Stromal cell of bone marrow (primary cell): Measurements from ENCODE around the gene URI1.

Experiments
- DNase-seq: peaks from one replicate; pipeline ENCODE4 v3.0.0-alpha.2; 2012; ENCODE audit warnings: low read depth

URI1 gene

DNA sequence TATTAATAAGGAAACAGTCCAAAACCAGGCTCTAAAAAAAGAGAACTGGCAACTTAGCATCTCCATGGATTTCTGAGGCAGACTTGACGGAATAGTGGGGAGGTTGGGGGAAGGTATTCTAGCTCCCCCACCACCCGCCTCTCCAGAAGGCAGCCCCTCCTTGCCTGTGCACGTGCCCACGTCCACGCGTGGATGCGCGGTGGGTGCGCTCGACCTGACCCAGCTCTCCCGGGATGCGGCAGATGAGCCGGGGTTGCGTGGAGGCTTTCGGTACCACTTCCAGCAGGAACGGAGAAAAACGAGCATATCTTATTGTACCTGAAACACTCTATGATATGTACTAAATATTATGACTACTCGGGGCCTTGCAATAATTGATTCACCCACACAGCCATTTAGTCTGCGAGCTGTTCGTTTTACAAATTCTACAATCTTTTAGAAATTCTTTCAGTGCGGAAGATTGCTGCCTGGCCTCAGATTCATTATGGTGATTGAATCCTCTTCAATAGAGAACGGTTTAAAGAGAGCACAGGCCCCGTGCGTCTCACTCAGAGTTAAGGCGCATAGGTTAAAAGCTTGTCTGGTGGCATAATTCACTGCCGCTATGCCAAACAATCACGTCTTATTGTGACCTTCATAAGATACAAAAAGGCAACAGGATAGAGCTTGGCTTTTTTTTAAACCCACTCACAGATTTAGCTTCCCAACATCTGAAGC lies 117.9 kb downstream of the URI1 start:
- DNase-seq, result no peak

DNA sequence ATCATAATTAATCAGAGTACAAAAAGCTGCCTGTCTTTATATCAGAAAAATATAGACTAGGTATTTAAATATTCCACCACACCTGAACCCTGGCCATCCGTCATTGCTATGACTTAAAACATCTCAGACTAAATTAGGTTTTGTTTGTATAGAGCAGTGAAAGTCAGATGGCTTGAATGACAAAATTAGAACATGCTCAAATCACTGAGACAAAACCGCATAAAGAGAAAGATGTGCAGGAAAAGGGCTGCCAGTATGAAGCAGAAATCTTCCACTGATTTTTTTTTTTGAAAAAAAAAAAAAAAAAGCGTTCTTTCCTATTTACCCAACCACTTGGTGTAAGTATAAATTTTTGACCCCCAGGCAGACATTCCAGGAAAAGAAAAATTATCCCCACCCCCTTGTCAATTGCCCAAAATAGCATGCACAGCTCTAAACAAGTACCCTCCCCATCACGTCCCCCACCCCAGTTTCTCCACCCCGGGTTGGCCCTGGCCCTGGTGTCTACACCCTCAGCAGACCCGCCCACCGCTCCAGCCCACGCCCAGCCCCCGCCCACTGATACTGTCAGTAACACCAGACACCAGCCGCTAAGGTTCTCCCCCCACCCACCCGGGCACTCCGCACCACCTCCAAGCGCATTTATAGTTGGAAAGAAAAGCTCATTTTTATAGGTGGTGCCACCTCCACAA lies 118.6 kb downstream of the URI1 start:
- DNase-seq, result no peak

DNA sequence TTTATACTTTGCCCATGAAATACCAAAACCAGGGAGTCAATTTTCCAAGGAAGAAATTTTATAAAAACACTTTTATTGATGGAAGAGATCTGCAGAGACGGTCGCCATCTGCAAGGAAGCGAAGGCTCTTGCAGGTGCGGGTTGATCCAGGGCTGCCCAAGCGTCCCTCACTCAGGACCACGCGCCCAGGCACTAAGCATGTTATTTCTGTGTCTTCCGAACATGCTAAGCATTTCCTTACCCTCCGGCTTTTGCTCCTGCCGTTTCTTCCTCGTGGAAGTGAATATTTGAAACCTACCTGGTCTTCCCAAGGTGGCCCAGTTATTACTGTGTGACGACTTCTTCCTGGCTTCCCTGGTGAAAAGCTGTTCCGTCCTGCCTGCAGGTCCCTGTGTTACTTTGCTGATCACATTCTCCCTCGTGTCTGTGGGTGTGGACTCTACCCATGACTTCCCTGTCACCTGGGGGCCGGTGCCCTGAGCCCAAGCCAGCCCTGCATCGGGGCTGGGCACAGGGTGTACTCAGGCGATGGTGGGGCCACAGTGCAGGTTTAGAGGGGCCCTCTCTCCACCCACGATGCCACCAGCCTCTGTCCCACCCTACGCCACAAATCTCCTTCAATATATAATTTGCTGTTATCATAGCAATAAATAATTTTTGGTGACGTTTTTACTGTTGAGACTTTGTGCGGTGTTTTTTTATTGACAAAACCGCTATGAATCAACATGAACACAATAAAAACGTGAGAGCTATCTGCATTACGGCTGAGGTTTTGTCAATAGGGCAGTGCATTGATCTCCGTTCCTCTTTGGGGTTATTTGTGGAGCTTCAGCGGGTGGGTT lies 119.4 kb downstream of the URI1 start:
- DNase-seq, result no peak

DNA sequence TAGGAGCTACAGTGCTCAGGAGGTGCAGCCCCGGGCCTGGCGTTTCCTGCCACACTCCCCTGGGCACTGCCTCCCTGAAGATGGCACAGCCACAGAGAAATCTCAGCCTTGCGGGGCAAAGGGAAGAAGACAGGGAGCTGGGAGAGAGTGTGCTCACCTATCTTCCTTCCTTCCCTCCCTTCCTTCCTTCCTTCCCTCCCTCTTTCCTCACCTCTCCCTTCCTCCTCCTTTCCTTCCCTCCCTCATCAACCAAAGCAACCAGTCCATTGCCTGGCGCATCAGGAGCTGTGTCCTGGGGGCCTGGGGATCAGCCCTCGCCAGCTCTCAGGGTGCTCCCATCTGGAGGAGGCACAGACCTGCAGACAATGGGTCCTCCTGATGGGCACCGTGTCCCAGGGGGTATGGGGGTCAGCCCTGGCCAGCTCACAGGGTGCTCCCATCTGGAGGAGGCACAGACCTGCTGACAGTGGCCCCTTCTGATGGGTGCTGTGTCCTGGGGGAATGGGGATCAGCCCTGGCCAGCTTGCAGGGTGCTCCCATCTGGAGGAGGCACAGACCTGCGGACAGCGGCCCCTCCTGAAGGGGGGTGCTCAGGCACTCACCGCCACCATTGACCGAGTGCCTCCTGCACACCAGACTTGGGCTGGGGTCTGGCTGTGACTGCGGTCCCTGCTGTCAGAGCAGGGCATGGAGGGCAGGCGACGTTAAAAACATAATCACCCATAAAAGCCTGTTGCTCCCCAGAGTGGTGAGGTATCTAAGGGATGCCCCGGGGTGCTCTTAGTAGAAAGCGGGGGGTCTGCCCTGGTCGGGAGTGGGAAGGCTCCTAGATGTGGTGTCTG lies 120.2 kb downstream of the URI1 start:
- DNase-seq, result no peak

DNA sequence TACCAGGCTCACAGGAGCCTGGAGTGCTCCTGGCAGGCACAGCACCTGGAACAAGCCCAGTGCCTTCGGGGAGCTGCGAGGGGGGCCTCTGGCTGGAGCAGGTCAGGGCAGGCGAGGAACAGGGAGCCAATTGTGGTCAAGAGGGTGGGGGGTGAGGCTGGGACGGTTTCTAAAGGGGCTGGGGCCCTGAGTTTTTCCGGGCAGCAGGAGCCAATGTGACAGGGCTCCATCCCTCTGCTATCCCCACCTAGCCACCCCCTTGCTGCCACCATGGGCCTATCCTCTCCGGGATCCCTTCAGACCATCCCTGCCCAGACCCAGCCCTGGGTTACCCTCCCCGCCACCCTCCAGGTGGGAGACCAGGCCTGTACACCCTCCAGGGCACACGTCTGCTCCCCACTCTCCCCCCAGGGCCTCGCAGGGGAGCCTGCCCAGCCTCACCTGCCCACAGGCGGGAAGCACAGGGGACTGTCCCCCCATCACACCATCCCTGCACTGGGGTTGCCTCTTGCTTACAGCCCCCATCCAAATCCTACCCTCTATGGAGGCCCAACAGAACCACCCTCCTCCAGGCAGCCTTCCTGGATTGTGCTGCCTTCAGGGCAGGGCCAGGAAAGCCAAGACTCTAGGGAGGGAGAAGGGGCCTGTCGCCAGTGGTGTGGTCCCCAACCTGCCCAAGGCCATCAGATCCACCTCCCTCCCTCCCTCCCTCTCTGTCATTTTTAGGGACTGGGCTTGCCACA lies 121.0 kb downstream of the URI1 start:
- no peak for DNase-seq

DNA sequence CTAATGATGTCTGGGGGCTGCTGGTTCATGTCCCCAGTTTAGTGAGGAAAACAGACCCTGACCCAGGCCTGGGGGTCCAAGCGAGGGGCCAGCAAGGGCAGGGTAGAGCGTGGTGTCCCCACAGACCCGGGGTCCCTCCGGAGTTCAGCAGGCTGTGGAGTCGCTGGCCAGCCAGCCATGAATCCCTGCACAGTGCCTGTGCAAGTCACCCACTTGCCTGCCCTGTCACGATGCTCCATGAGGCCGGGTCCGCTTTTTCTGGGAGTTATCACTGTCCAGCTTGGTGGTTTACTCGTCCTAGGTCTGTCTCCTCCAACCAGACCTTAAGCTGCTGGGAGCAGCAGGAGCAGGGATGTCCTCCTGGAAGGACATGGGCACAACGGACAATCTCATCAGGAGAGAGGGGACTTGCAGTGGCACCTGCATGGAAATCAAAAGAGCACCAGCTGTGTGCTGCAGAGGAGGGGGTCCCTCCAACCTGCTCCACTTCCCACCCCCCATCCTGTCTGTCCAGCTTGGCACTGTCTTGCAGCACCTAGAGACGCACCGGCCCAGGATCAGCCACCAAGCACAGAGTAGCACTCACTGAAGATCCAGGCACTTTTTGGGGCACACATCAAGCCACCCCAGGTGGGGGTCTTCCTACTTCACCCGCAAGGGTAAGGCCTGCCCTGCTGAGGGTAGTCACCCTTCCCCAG lies 121.8 kb downstream of the URI1 start:
- DNase-seq, result no peak

DNA sequence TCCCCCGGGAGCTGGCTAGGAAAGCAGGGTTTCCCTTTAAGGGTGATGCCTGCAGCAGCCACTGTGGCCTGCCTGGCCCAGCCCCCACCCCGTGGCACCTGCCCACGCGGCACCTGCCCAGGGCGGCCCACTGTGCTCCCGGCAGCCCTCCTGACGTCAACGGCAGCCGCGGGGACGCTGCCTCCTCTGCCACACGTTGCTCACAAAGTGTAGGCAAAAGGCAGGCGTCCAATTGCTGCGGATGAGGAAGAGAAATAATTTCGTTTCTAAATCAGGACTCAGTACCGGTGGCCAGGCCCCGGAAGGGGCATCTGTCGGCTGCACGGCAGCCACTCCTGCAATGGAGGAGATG lies 122.3 kb downstream of the URI1 start:
- no peak for DNase-seq

DNA sequence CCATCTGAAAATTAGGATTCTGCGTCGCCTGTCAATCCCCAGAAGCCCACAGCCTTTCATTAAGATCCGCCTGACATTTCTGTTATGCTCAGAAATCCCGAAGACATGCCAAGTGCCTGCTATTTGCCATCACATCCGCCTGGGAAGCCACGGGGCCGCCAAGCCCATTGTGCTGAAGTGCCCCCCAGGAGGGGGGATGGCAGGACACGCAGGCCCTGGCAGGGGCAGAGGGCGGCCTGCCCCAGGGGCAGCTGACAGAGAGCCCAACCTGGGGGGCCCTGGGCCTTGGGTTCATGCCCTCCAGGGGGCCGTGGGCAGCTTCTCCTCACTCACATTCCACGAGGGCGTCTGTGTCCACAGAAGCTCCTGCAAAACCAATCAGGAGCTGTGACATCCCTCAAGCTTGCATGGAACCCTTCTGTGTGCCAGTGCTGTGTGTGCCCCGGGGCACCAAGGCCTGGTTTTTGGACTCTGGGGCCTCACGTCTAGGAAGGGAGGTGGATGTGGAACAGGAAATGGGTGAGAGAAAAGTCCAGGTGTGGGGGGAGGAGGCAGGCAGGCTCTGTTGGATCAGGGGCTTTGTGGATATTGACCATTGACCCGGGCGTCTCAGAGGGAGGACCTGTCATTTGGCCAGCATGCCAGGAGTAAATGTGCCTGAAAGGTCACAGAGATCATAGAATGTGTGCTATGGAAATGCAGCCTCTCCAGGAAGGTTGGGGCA lies 122.9 kb downstream of the URI1 start:
- DNase-seq, result no peak

DNA sequence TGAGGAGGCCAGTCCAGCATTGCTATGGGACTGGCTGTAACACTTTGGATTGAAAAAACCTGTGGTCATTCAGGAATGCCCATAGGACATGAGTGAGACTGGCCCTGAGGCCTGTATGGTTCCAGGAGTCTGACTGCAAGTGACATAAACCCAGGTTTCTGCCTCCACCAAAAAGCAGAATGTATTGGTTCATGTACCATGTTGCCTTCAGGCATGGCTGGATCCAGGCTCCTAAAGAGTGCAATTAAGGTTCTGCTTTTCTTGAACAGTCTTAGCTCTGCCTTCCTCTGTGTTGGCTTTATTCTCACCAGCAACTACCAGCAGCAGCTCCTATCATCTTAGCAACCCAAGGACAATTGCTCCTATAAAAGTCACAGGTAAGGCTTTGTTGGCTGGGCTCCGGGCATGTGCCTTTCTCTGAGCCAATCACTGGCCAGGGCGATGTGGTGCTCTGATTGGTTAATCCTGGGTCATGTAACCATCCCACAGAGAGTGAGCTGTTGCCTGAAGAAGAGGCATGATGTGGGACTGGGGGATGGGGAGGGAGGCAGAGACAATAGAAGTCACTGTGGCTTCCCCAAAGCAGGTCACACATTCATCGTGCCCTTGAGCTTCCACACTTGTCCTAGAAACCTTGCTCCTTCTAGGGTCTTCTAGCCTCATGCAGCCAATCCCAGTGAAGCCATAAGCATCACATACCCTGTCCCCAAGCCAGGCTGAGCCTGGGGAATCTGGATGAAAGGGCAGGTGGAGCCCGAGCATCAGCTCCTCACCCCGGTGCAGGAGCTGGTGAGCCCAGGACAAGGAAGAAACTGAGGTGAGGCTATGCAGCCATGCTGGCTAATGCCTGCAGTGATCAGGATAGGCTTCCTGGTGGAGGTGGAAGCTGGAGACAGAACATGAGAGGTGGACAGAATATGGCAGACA lies 123.9 kb downstream of the URI1 start:
- DNase-seq, result no peak
